Erythroblast (primary cell): ENCODE results near the gene IBA57.

Experiments used
- GATA1 ChIP-seq: IDR thresholded peaks from 2 replicates; pipeline ENCODE4 v1.6.1; 2011; ENCODE audit warnings: low read depth, mild to moderate bottlenecking, control low read depth, low read length, moderate library complexity
- POLR2A ChIP-seq: IDR thresholded peaks from 2 replicates; pipeline ENCODE4 v1.6.1; 2011; ENCODE audit warnings: mild to moderate bottlenecking, low read length

GRCh38 chr1:228118040-228118439, 47.6 kb upstream of the IBA57 start:
- TF ChIP-seq POLR2A (no peak), GATA1 (no peak)
